HepG2 (cell line): Measurements from ENCODE around the gene ITGAE. TPM values are rescaled to one million over a fixed set of nuclear protein-coding genes. Genes with fewer than 3 reads are reported as not detected.

Source experiments
- ARID4A ChIP-seq: sonication (generic); formaldehyde crosslinking; IDR thresholded peaks from 2 replicates; pipeline ENCODE4 v1.5.0; 2020; ENCODE audit warnings: mild to moderate bottlenecking, missing genetic modification reagents, borderline replicate concordance
- EED ChIP-seq: sonication (generic); formaldehyde crosslinking; IDR thresholded peaks from 2 replicates; pipeline ENCODE4 v1.5.0; 2020; ENCODE audit warnings: mild to moderate bottlenecking, missing genetic modification reagents
- ELF3 ChIP-seq: IDR thresholded peaks from 2 replicates; pipeline ENCODE4 v1.6.1; 2016; ENCODE audit warnings: missing genetic modification reagents, missing compliant biosample characterization
- GATAD2A ChIP-seq: IDR thresholded peaks from 2 replicates; pipeline ENCODE4 v1.6.1; 2016
- GZF1 ChIP-seq: sonication (generic); formaldehyde crosslinking; IDR thresholded peaks from 2 replicates; pipeline ENCODE4 v1.5.1; 2020; ENCODE audit warnings: mild to moderate bottlenecking, missing genetic modification reagents
- HINFP ChIP-seq: sonication (generic); formaldehyde crosslinking; IDR thresholded peaks from 2 replicates; pipeline ENCODE4 v1.4.0; 2020; ENCODE audit warnings: low read depth, mild to moderate bottlenecking, missing genetic modification reagents
- HNF4A ChIP-seq: sonication (generic); formaldehyde crosslinking; IDR thresholded peaks from 2 replicates; pipeline ENCODE4 v1.4.0; 2020; ENCODE audit warnings: missing genetic modification reagents
- HNRNPK ChIP-seq: fragments of 200-400 bp; formaldehyde crosslinking; IDR thresholded peaks from 2 replicates; pipeline ENCODE4 v1.6.1; 2018; ENCODE audit warnings: low read length, low read depth, moderate library complexity, mild to moderate bottlenecking; ENCODE audit not compliant: poor library complexity, severe bottlenecking
- KLF13 ChIP-seq: sonication (generic); formaldehyde crosslinking; IDR thresholded peaks from 2 replicates; pipeline ENCODE4 v1.4.0; 2020; ENCODE audit warnings: mild to moderate bottlenecking, missing genetic modification reagents
- KMT2A ChIP-seq: sonication (generic); formaldehyde crosslinking; IDR thresholded peaks from 2 replicates; pipeline ENCODE4 v1.4.0; 2020; ENCODE audit warnings: missing genetic modification reagents
- MZF1 ChIP-seq: sonication (generic); formaldehyde crosslinking; IDR thresholded peaks from 2 replicates; pipeline ENCODE4 v1.8.1; 2023; ENCODE audit warnings: mild to moderate bottlenecking, missing genetic modification reagents, borderline replicate concordance
- NFKB2 ChIP-seq: sonication (generic); formaldehyde crosslinking; IDR thresholded peaks from 2 replicates; pipeline ENCODE4 v1.4.0; 2020; ENCODE audit warnings: missing genetic modification reagents, borderline replicate concordance
- PLRG1 ChIP-seq: fragments of 450-650 bp; conservative IDR thresholded peaks from 2 replicates; pipeline ENCODE4 v1.6.1; 2016
- POLR2A ChIP-seq, 2 experiments: IDR thresholded peaks; 2 replicates each; pipeline ENCODE4 v1.6.1; 2011; ENCODE audit warnings: low read depth in 2 of 2, low read length in 2 of 2, mild to moderate bottlenecking in 1 of 2, moderate library complexity in 1 of 2; ENCODE audit not compliant: insufficient read depth in 1 of 2
- SALL1 ChIP-seq: sonication (generic); formaldehyde crosslinking; IDR thresholded peaks from 2 replicates; pipeline ENCODE4 v1.8.0; 2022; ENCODE audit warnings: mild to moderate bottlenecking, missing genetic modification reagents
- SMAD1 ChIP-seq: sonication (generic); formaldehyde crosslinking; IDR thresholded peaks from 2 replicates; pipeline ENCODE4 v1.4.0; 2020; ENCODE audit warnings: missing genetic modification reagents, low read depth, mild to moderate bottlenecking, borderline replicate concordance
- SMYD3 ChIP-seq: sonication (generic); formaldehyde crosslinking; IDR thresholded peaks from 2 replicates; pipeline ENCODE4 v1.8.1; 2023; ENCODE audit warnings: mild to moderate bottlenecking, missing genetic modification reagents
- ZBTB7B ChIP-seq: sonication (generic); formaldehyde crosslinking; IDR thresholded peaks from 2 replicates; pipeline ENCODE4 v1.4.0; 2020; ENCODE audit warnings: missing genetic modification reagents
- ZNF225 ChIP-seq: sonication (generic); formaldehyde crosslinking; IDR thresholded peaks from 2 replicates; pipeline ENCODE4 v1.4.0; 2020; ENCODE audit warnings: mild to moderate bottlenecking, missing genetic modification reagents
- ZNF263 ChIP-seq: sonication (generic); formaldehyde crosslinking; IDR thresholded peaks from 2 replicates; pipeline ENCODE4 v1.4.0; 2020; ENCODE audit warnings: missing genetic modification reagents
- ZNF33B ChIP-seq: sonication (generic); formaldehyde crosslinking; IDR thresholded peaks from 2 replicates; pipeline ENCODE4 v1.5.1; 2020; ENCODE audit warnings: mild to moderate bottlenecking, missing genetic modification reagents
- ZNF557 ChIP-seq: sonication (generic); formaldehyde crosslinking; IDR thresholded peaks from 2 replicates; pipeline ENCODE4 v1.4.0; 2020; ENCODE audit warnings: missing genetic modification reagents
- polyA plus RNA-seq, 8 experiments: library from polyadenylated mRNA; depleted of rRNA in 3 of 8; stranded (reverse) in 7 of 8; unstranded in 1 of 8; fragments of >200 nt; fragmentation: Illumina TruSeq in 4 of 8; extraction: Trizol in 4 of 8; gene quantifications; 2 replicates each; pipeline versions ENCODE4 v1.2.1 to v1.2.3, GENCODE V29; 2011 to 2016; ENCODE audit warnings: low read depth in 4 of 8, missing spikeins in 1 of 8, mixed read lengths in 1 of 8; ENCODE audit not compliant: insufficient read depth in 1 of 8
- total RNA-seq, 5 experiments: library from RNA; depleted of rRNA; stranded (reverse); fragments of >200 nt; fragmentation: Illumina TruSeq; extraction: Trizol; gene quantifications; 2 replicates each; pipeline ENCODE4 v1.2.3, GENCODE V29; 2016; ENCODE audit warnings: low read depth in 1 of 5
- TF ChIP-seq, protein P1 (sequence below): sonication (generic); formaldehyde crosslinking; IDR thresholded peaks from 2 replicates; pipeline ENCODE4 v1.4.0; 2020; ENCODE audit warnings: mild to moderate bottlenecking, missing genetic modification reagents

The ITGAE gene
- total and polyA plus RNA-seq, 2 of the 13 experiments (the other 11 are each of a cell fraction or from before 2014, with no cell fraction given): 42.3 to 49.0 TPM

- TF ChIP-seq KLF13 (CRISPR knock-in tag) (no peak), SMYD3 (no peak), ARID4A (CRISPR knock-in tag) (0 out of 2 replicates have a peak, but pooled peaks have one; percentile 43), KMT2A (CRISPR knock-in tag) (no peak), ZNF263 (CRISPR knock-in tag) (no peak), POLR2A (IDR thresholded peaks at IDR 0.05; ENCODE audit: insufficient read depth in 1 of 2, low read depth in 2 of 2, low read length in 2 of 2) (no peak), ZBTB7B (CRISPR knock-in tag) (peak; percentile 43; the same call in 1 of the 2 replicates), ZNF33B (CRISPR knock-in tag) (no peak), MZF1 (CRISPR knock-in tag) (no peak), HNRNPK (no peak), PLRG1 (no peak), GZF1 (no peak), ZNF557 (CRISPR knock-in tag) (no peak), SMAD1 (CRISPR knock-in tag) (no peak), EED (no peak), HINFP (CRISPR knock-in tag) (no peak), GATAD2A (CRISPR knock-in tag) (peak; percentile 86), ELF3 (no peak; the same call in 1 of the 2 replicates), HNF4A (CRISPR knock-in tag) (peak; percentile 50; the same call in 1 of the 2 replicates), NFKB2 (CRISPR knock-in tag) (no peak), ZNF225 (CRISPR knock-in tag) (no peak; the same call in none of the 2 replicates), SALL1 (CRISPR knock-in tag) (peak; percentile 80)
- TF ChIP-seq, protein P1, sequence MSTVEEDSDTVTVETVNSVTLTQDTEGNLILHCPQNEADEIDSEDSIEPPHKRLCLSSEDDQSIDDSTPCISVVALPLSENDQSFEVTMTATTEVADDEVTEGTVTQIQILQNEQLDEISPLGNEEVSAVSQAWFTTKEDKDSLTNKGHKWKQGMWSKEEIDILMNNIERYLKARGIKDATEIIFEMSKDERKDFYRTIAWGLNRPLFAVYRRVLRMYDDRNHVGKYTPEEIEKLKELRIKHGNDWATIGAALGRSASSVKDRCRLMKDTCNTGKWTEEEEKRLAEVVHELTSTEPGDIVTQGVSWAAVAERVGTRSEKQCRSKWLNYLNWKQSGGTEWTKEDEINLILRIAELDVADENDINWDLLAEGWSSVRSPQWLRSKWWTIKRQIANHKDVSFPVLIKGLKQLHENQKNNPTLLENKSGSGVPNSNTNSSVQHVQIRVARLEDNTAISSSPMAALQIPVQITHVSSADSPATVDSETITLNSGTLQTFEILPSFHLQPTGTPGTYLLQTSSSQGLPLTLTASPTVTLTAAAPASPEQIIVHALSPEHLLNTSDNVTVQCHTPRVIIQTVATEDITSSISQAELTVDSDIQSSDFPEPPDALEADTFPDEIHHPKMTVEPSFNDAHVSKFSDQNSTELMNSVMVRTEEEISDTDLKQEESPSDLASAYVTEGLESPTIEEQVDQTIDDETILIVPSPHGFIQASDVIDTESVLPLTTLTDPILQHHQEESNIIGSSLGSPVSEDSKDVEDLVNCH (CRISPR knock-in tag): no peak
Observed at GRCh38 chr17:3795390-3796102, 5.4 kb downstream of the ITGAE start (continued).
